IgD-negative memory B cell (primary cell): Measurements from ENCODE around the gene CDH11. TPM values are rescaled to one million over a fixed set of nuclear protein-coding genes. Genes with fewer than 3 reads are reported as not detected.

Experiments used
- H3K27ac Mint-ChIP-seq, 3 donors: one replicate each; pipeline ENCODE4 v1.8.0; 2020 to 2022; ENCODE audit warnings: mild to moderate bottlenecking in 3 of 3, mixed read lengths in 3 of 3, moderate library complexity in 1 of 3
- H3K27me3 Mint-ChIP-seq: one replicate; pipeline ENCODE4 v1.8.0; 2021; ENCODE audit warnings: mixed read lengths
- H3K36me3 Mint-ChIP-seq: one replicate; pipeline ENCODE4 v1.8.0; 2020; ENCODE audit warnings: mild to moderate bottlenecking, mixed read lengths
- H3K4me1 Mint-ChIP-seq, 3 donors: one replicate each; pipeline ENCODE4 v1.8.0; 2020 to 2022; ENCODE audit warnings: mixed read lengths in 3 of 3, mild to moderate bottlenecking in 1 of 3
- H3K4me3 Mint-ChIP-seq, 4 donors: one replicate each; pipeline ENCODE4 v1.8.0; 2020 to 2022; ENCODE audit warnings: mild to moderate bottlenecking in 4 of 4, mixed read lengths in 4 of 4, moderate library complexity in 3 of 4
- H3K9me3 Mint-ChIP-seq, 3 donors: one replicate each; pipeline ENCODE4 v1.8.0; 2020 to 2021; ENCODE audit warnings: mixed read lengths in 3 of 3, mild to moderate bottlenecking in 1 of 3
- polyA plus RNA-seq: library from polyadenylated mRNA; unstranded; fragments of 300-500 nt; fragmentation: Illumina TruSeq; gene quantifications from one replicate; pipeline ENCODE4 v1.2.3, GENCODE V29; 2021

Gene CDH11
- polyA plus RNA-seq, 1 donor from 2014 or later: not detected

GRCh38 chr16:65122724-65123395 lies 997 bp upstream of the CDH11 start:
- Mint-ChIP-seq H3K36me3 (no peaks in the 10 kb centered on the region), H3K27me3 (peaks cover 24% of the 10 kb centered on the region), H3K4me1 (no peaks in the 10 kb centered on the region), H3K9me3 (peaks cover 0 to 4% (median 2%) of the 10 kb centered on the region in 3 donors), H3K27ac (no peak overlapping the region), H3K4me3 (no peak overlapping the region)

- Mint-ChIP-seq H3K9me3 (peaks cover 0 to 2% (median 0%) of the 10 kb centered on the region in 3 donors), H3K4me3 (no peak overlapping the region), H3K27me3 (peaks cover 24% of the 10 kb centered on the region), H3K36me3 (no peaks in the 10 kb centered on the region), H3K27ac (no peak overlapping the region), H3K4me1 (no peaks in the 10 kb centered on the region)
Observed at GRCh38 chr16:65120831-65121721, 787 bp downstream of the CDH11 start.

- Mint-ChIP-seq H3K27me3 (peaks cover 24% of the 10 kb centered on the region), H3K4me1 (no peaks in the 10 kb centered on the region), H3K36me3 (no peaks in the 10 kb centered on the region), H3K9me3 (peaks cover 0 to 2% (median 0%) of the 10 kb centered on the region in 3 donors), H3K27ac (no peak overlapping the region), H3K4me3 (no peak overlapping the region)
Observed at GRCh38 chr16:65120461-65120830, 1.4 kb downstream of the CDH11 start.

- H3K27me3 Mint-ChIP-seq: peaks cover 24% of the 10 kb centered on the region
- no peaks in the 10 kb centered on the region for H3K36me3 Mint-ChIP-seq
- H3K27ac Mint-ChIP-seq: no peak overlapping the region
- H3K9me3 Mint-ChIP-seq: peaks cover 0 to 2% (median 0%) of the 10 kb centered on the region in 3 donors
- no peak overlapping the region for H3K4me3 Mint-ChIP-seq
- H3K4me1 Mint-ChIP-seq: no peaks in the 10 kb centered on the region
Observed at GRCh38 chr16:65119901-65120401, 1.9 kb downstream of the CDH11 start.

GRCh38 chr16:65119435-65119834 lies 2.4 kb downstream of the CDH11 start:
- no peak overlapping the region for H3K4me3 Mint-ChIP-seq
- H3K9me3 Mint-ChIP-seq: peaks cover 0 to 2% (median 0%) of the 10 kb centered on the region in 3 donors
- no peak overlapping the region for H3K27ac Mint-ChIP-seq
- H3K36me3 Mint-ChIP-seq: no peaks in the 10 kb centered on the region
- peaks cover 24% of the 10 kb centered on the region for H3K27me3 Mint-ChIP-seq
- no peaks in the 10 kb centered on the region for H3K4me1 Mint-ChIP-seq

- Mint-ChIP-seq H3K9me3 (no peaks in the 10 kb centered on the region), H3K4me3 (peak overlapping the region in 1 of 4 donors; percentile 58), H3K27me3 (peaks cover 21% of the 10 kb centered on the region), H3K36me3 (no peaks in the 10 kb centered on the region), H3K4me1 (no peaks in the 10 kb centered on the region), H3K27ac (no peak overlapping the region)
Observed at GRCh38 chr16:65118871-65119270, 3.0 kb downstream of the CDH11 start.

GRCh38 chr16:65117811-65118448 lies 3.9 kb downstream of the CDH11 start:
- Mint-ChIP-seq H3K27ac (peak overlapping the region in 1 of 3 donors; percentile 39), H3K4me3 (no peak overlapping the region), H3K27me3 (peaks cover 17% of the 10 kb centered on the region), H3K9me3 (no peaks in the 10 kb centered on the region), H3K36me3 (no peaks in the 10 kb centered on the region), H3K4me1 (no peaks in the 10 kb centered on the region)

GRCh38 chr16:65116818-65117430 lies 4.9 kb downstream of the CDH11 start:
- no peak overlapping the region for H3K27ac Mint-ChIP-seq
- H3K9me3 Mint-ChIP-seq: no peaks in the 10 kb centered on the region
- no peak overlapping the region for H3K4me3 Mint-ChIP-seq
- H3K36me3 Mint-ChIP-seq: no peaks in the 10 kb centered on the region
- peaks cover 17% of the 10 kb centered on the region for H3K27me3 Mint-ChIP-seq
- no peaks in the 10 kb centered on the region for H3K4me1 Mint-ChIP-seq

GRCh38 chr16:65116216-65116615 lies 5.6 kb downstream of the CDH11 start:
- H3K27ac Mint-ChIP-seq: no peak overlapping the region
- peaks cover 15% of the 10 kb centered on the region for H3K27me3 Mint-ChIP-seq
- H3K9me3 Mint-ChIP-seq: no peaks in the 10 kb centered on the region
- H3K36me3 Mint-ChIP-seq: no peaks in the 10 kb centered on the region
- no peaks in the 10 kb centered on the region for H3K4me1 Mint-ChIP-seq
- H3K4me3 Mint-ChIP-seq: no peak overlapping the region

GRCh38 chr16:65114527-65114926 lies 7.3 kb downstream of the CDH11 start:
- peaks cover 7% of the 10 kb centered on the region for H3K27me3 Mint-ChIP-seq
- H3K4me3 Mint-ChIP-seq: no peak overlapping the region
- no peak overlapping the region for H3K27ac Mint-ChIP-seq
- H3K36me3 Mint-ChIP-seq: no peaks in the 10 kb centered on the region
- H3K9me3 Mint-ChIP-seq: no peaks in the 10 kb centered on the region
- H3K4me1 Mint-ChIP-seq: no peaks in the 10 kb centered on the region

GRCh38 chr16:65113441-65113840 lies 8.4 kb downstream of the CDH11 start:
- Mint-ChIP-seq H3K4me1 (no peaks in the 10 kb centered on the region), H3K27ac (no peak overlapping the region), H3K27me3 (no peaks in the 10 kb centered on the region), H3K36me3 (no peaks in the 10 kb centered on the region), H3K4me3 (no peak overlapping the region), H3K9me3 (no peaks in the 10 kb centered on the region)

- no peaks in the 10 kb centered on the region for H3K9me3 Mint-ChIP-seq
- H3K27me3 Mint-ChIP-seq: no peaks in the 10 kb centered on the region
- no peak overlapping the region for H3K27ac Mint-ChIP-seq
- no peaks in the 10 kb centered on the region for H3K36me3 Mint-ChIP-seq
- no peak overlapping the region for H3K4me3 Mint-ChIP-seq
- H3K4me1 Mint-ChIP-seq: no peaks in the 10 kb centered on the region
Observed at GRCh38 chr16:65111306-65111705, 10.6 kb downstream of the CDH11 start.

GRCh38 chr16:65106757-65107156 lies 15.1 kb downstream of the CDH11 start:
- Mint-ChIP-seq H3K9me3 (no peaks in the 10 kb centered on the region), H3K27me3 (no peaks in the 10 kb centered on the region), H3K4me1 (no peaks in the 10 kb centered on the region), H3K36me3 (no peaks in the 10 kb centered on the region), H3K4me3 (no peak overlapping the region), H3K27ac (no peak overlapping the region)

- Mint-ChIP-seq H3K27ac (no peak overlapping the region), H3K27me3 (no peaks in the 10 kb centered on the region), H3K4me1 (no peaks in the 10 kb centered on the region), H3K9me3 (peaks cover under 1 to 2% (median 1%) of the 10 kb centered on the region in 3 donors), H3K36me3 (no peaks in the 10 kb centered on the region), H3K4me3 (no peak overlapping the region)
Observed at GRCh38 chr16:65105171-65105570, 16.7 kb downstream of the CDH11 start.

- Mint-ChIP-seq H3K27me3 (no peaks in the 10 kb centered on the region), H3K27ac (no peak overlapping the region), H3K36me3 (no peaks in the 10 kb centered on the region), H3K9me3 (peaks cover 3 to 6% (median 5%) of the 10 kb centered on the region in 3 donors), H3K4me3 (no peak overlapping the region), H3K4me1 (no peaks in the 10 kb centered on the region)
Observed at GRCh38 chr16:65104471-65104870, 17.4 kb downstream of the CDH11 start.
